ENCODE data around the gene WDR33. TPM values are rescaled to one million over a fixed set of nuclear protein-coding genes. Genes with fewer than 3 reads are reported as not detected.
A peak's percentile ranks its signal among the peaks of the same experiment; 100 is the strongest.
"Not testable (repeated sequence)": the region's sequence is repeated elsewhere in the genome, so short reads cannot be mapped to it uniquely, and the experiment has no call there.

Gene WDR33
- total RNA-seq, 1 donor from 2014 or later = 93.0 TPM

GRCh38 chr2:127826047-127826446, 15.1 kb upstream of the WDR33 start:
- ChIA-PET CTCF (interaction anchor here (0.9 kb wide), 1 partner anchor 235 kb away, joined by 4 read pairs; no protein-coding TSS in a partner anchor), POLR2A (interaction anchor here (0.8 kb wide), 1 partner anchor 14 kb away, joined by 3 read pairs; no protein-coding TSS in a partner anchor)
- DNase-seq (no peak), ATAC-seq (ENCODE audit: low read depth) (no peak)
- Mint-ChIP-seq H3K4me1 (peaks cover 29% of the 10 kb centered on the region), H3K27me3 (peaks cover 12% of the 10 kb centered on the region), H3K9me3 (peaks cover 4% of the 10 kb centered on the region), H3K4me3 (no peak overlapping the region), H3K27ac (no peak overlapping the region), H3K36me3 (ENCODE audit: low read depth) (peaks cover 3% of the 10 kb centered on the region)
- TF ChIP-seq CTCF (IDR thresholded peaks at IDR 0.05) = no peak
- intact Hi-C loops (cut with micrococcal nuclease) = no loop called here

- ChIA-PET POLR2A (interaction anchor here (0.6 to 2.3 kb wide), 3 partner anchors 9 to 24 kb away, joined by 3 to 4 read pairs (median 4); no protein-coding TSS in a partner anchor), CTCF (interaction anchor here (0.8 kb wide), 1 partner anchor 229 kb away, joined by 3 read pairs; no protein-coding TSS in a partner anchor)
- TF ChIP-seq CTCF (IDR thresholded peaks at IDR 0.05) = no peak
- no peak for ATAC-seq (ENCODE audit: low read depth)
- Mint-ChIP-seq H3K27me3 (peaks cover 21% of the 10 kb centered on the region), H3K4me3 (no peak overlapping the region), H3K36me3 (ENCODE audit: low read depth) (no peaks in the 10 kb centered on the region), H3K4me1 (no peaks in the 10 kb centered on the region), H3K27ac (no peak overlapping the region), H3K9me3 (peaks cover 12% of the 10 kb centered on the region)
- intact Hi-C loops (cut with micrococcal nuclease) = no loop called here
- no peak for DNase-seq
Measured at GRCh38 chr2:127820080-127820668, 9.2 kb upstream of the WDR33 start.

- intact Hi-C loops (cut with micrococcal nuclease) = loop anchor here (10.0 kb wide), 1 partner anchor 294 kb away; the partner anchor contains the start of gene IWS1
- POLR2A ChIA-PET = interaction anchor here (2.3 kb wide), 1 partner anchor 10 kb away, joined by 4 read pairs; no protein-coding TSS in a partner anchor
- TF ChIP-seq CTCF (IDR thresholded peaks at IDR 0.05) = no peak
- no peak for ATAC-seq (ENCODE audit: low read depth)
- CTCF ChIA-PET = no interaction called here
- H3K27ac Mint-ChIP-seq = no peak overlapping the region
- no peak overlapping the region for H3K4me3 Mint-ChIP-seq
- no peaks in the 10 kb centered on the region for H3K36me3 Mint-ChIP-seq (ENCODE audit: low read depth)
- DNase-seq = no peak
- no peaks in the 10 kb centered on the region for H3K4me1 Mint-ChIP-seq
- peaks cover 12% of the 10 kb centered on the region for H3K9me3 Mint-ChIP-seq
- H3K27me3 Mint-ChIP-seq = peaks cover 18% of the 10 kb centered on the region
Measured at GRCh38 chr2:127818794-127819425, 7.9 kb upstream of the WDR33 start.

- ChIA-PET POLR2A (interaction anchor here (1.0 kb wide), 1 partner anchor 11 kb away, joined by 3 read pairs; no protein-coding TSS in a partner anchor), CTCF (no interaction called here)
- Mint-ChIP-seq H3K4me3 (no peak overlapping the region), H3K27ac (no peak overlapping the region), H3K27me3 (peaks cover 18% of the 10 kb centered on the region), H3K4me1 (no peaks in the 10 kb centered on the region), H3K36me3 (ENCODE audit: low read depth) (no peaks in the 10 kb centered on the region), H3K9me3 (peaks cover 12% of the 10 kb centered on the region)
- ATAC-seq (ENCODE audit: low read depth) (no peak), DNase-seq (no peak)
- no peak for TF ChIP-seq CTCF (IDR thresholded peaks at IDR 0.05)
- intact Hi-C loops (cut with micrococcal nuclease) = loop anchor here (10.0 kb wide), 1 partner anchor 293 kb away; the partner anchor contains the start of gene IWS1
Measured at GRCh38 chr2:127818241-127818640, 7.3 kb upstream of the WDR33 start.

- ChIA-PET POLR2A (interaction anchor here (1.0 kb wide), 1 partner anchor 14 kb away, joined by 3 read pairs; no protein-coding TSS in a partner anchor), CTCF (no interaction called here)
- no peak for TF ChIP-seq CTCF (IDR thresholded peaks at IDR 0.05)
- peaks cover 6% of the 10 kb centered on the region for H3K9me3 Mint-ChIP-seq
- peaks cover 22% of the 10 kb centered on the region for H3K4me1 Mint-ChIP-seq
- peaks cover 18% of the 10 kb centered on the region for H3K27me3 Mint-ChIP-seq
- H3K36me3 Mint-ChIP-seq (ENCODE audit: low read depth) = peaks cover 15% of the 10 kb centered on the region
- ATAC-seq (ENCODE audit: low read depth) (no peak), DNase-seq (no peak)
- no peak overlapping the region for H3K27ac Mint-ChIP-seq
- H3K4me3 Mint-ChIP-seq = no peak overlapping the region
- intact Hi-C loops (cut with micrococcal nuclease) = loop anchor here (10.0 kb wide), 1 partner anchor 290 kb away; the partner anchor contains the start of gene IWS1
Measured at GRCh38 chr2:127814677-127815076, 3.7 kb upstream of the WDR33 start.

- ChIA-PET CTCF (interaction anchor here (1.0 to 2.3 kb wide), 2 partner anchors 160 to 221 kb away, joined by 3 to 10 read pairs; no protein-coding TSS in a partner anchor), POLR2A (interaction anchor here (0.6 to 2.7 kb wide), 7 partner anchors 8 to 111 kb away, joined by 3 to 21 read pairs (median 3); partner anchors contain the start of gene SFT2D3)
- intact Hi-C loops (cut with micrococcal nuclease) = loop anchor here (10.0 kb wide), 1 partner anchor 288 kb away; the partner anchor contains the start of gene IWS1
- Mint-ChIP-seq H3K4me1 (peaks cover 42% of the 10 kb centered on the region), H3K4me3 (peak overlapping the region; percentile 89), H3K27ac (peak overlapping the region; percentile 42), H3K36me3 (ENCODE audit: low read depth) (peaks cover 20% of the 10 kb centered on the region)
- not testable (repeated sequence) for H3K27me3 Mint-ChIP-seq; DNase-seq; H3K9me3 Mint-ChIP-seq; ATAC-seq (ENCODE audit: low read depth)
Measured at GRCh38 chr2:127812441-127812840, 1.5 kb upstream of the WDR33 start.
